GM12878 (cell line): ENCODE measurements around the gene NFE2L3. TPM values are rescaled to one million over a fixed set of nuclear protein-coding genes. Genes with fewer than 3 reads are reported as not detected.
A peak's percentile ranks its signal among the peaks of the same experiment; 100 is the strongest.

Source experiments
- ATAC-seq: fragments of 200-7000 bp; cut with Tn5 transposase; 3 replicates; pipeline ENCODE4 v1.9.1; 2020; ENCODE audit warnings: mild to moderate bottlenecking, moderate library complexity
- BruUV-seq: library from RNA; stranded (reverse); fragments of 400-500 nt; replicated peaks from 2 replicates; lab custom pipeline; 2021; lab: Mats Ljungman, UMichigan
- CTCF ChIA-PET: fragments of 300-600 bp; sonication (Branson Sonifier 250); formaldehyde crosslinking; extraction: SDS; loops from one replicate; lab custom pipeline; 2021; ENCODE audit warnings: inconsistent platforms; lab: Yijun Ruan, JAX
- POLR2A ChIA-PET: fragments of 350-600 bp; formaldehyde crosslinking; extraction: SDS; loops from one replicate; lab custom pipeline; 2021; ENCODE audit warnings: inconsistent platforms; lab: Charles Lee
- RAD21 ChIA-PET: fragments of 300-600 bp; sonication (Branson Sonifier 250); formaldehyde crosslinking; loops from one replicate; lab custom pipeline; 2023; ENCODE audit warnings: antibody characterized with exemption; ENCODE audit not compliant: unreplicated experiment; lab: Charles Lee
- SMC1A ChIA-PET: fragments of 300-600 bp; sonication (Branson Sonifier 250); formaldehyde crosslinking; loops from one replicate; lab custom pipeline; 2023; ENCODE audit not compliant: unreplicated experiment, uncharacterized antibody; lab: Charles Lee
- DNase-seq: peaks from one replicate; pipeline ENCODE4 v3.0.0-alpha.2; 2011; ENCODE audit warnings: low read depth, low spot score
- FAIRE-seq: peaks from 3 replicates; lab custom pipeline; 2011; peaks lifted over from hg19 to GRCh38; lab: Jason Lieb, UNC
- H2AFZ ChIP-seq: 2 replicates; pipeline ENCODE4 v1.6.0; 2011; ENCODE audit warnings: low read depth, low read length, control low read depth; ENCODE audit not compliant: control insufficient read depth
- H3K27ac ChIP-seq: 2 replicates; pipeline ENCODE4 v1.5.1; 2011; ENCODE audit warnings: control low read depth; ENCODE audit not compliant: control insufficient read depth, insufficient read depth
- H3K27me3 ChIP-seq, 2 experiments: replicated peaks in 1 of 2; 2 replicates each; pipeline versions ENCODE4 v1.6.0 to v1.6.1; 2011; ENCODE audit warnings: low read length in 1 of 2; ENCODE audit not compliant: control insufficient read depth in 2 of 2, insufficient read depth in 2 of 2
- H3K36me3 ChIP-seq, 2 experiments: 2 replicates each; pipeline ENCODE4 v1.5.1; 2011; ENCODE audit warnings: low read length in 1 of 2; ENCODE audit not compliant: control insufficient read depth in 2 of 2, insufficient read depth in 2 of 2
- H3K4me1 ChIP-seq: 2 replicates; pipeline ENCODE4 v1.6.1; 2011; ENCODE audit warnings: mild to moderate bottlenecking, low read length, moderate library complexity, mixed read lengths; ENCODE audit not compliant: control insufficient read depth, insufficient read depth
- H3K4me2 ChIP-seq: 2 replicates; pipeline ENCODE4 v1.6.0; 2011; ENCODE audit warnings: control low read depth; ENCODE audit not compliant: control insufficient read depth, insufficient read depth
- H3K4me3 ChIP-seq: fragments of 200-600 bp; sonication (generic); 2 replicates; pipeline ENCODE4 v1.5.1; 2016
- H3K79me2 ChIP-seq: 2 replicates; pipeline ENCODE4 v1.6.0; 2011; ENCODE audit warnings: low read length; ENCODE audit not compliant: control insufficient read depth, insufficient read depth
- H3K9ac ChIP-seq: 2 replicates; pipeline ENCODE4 v1.8.0; 2011; ENCODE audit warnings: low read length, control low read depth, mixed read lengths; ENCODE audit not compliant: control insufficient read depth, insufficient read depth
- H3K9me3 ChIP-seq: replicated peaks from 3 replicates; pipeline ENCODE4 v1.5.1; 2011; ENCODE audit warnings: mild to moderate bottlenecking, low read length; ENCODE audit not compliant: control insufficient read depth, insufficient read depth
- H4K20me1 ChIP-seq: 2 replicates; pipeline ENCODE4 v1.6.0; 2011; ENCODE audit not compliant: control insufficient read depth, insufficient read depth
- IKZF2 ChIP-seq, 2 experiments: fragments of 450-650 bp; IDR thresholded peaks; 2 replicates each; pipeline ENCODE4 v1.6.1; 2017; ENCODE audit warnings: mild to moderate bottlenecking in 2 of 2, moderate library complexity in 2 of 2
- NFIC ChIP-seq: IDR thresholded peaks from 2 replicates; pipeline ENCODE4 v1.6.1; 2012; ENCODE audit warnings: low read depth, mild to moderate bottlenecking, inconsistent platforms, low read length, moderate library complexity
- SMAD1 ChIP-seq: fragments of 450-650 bp; IDR thresholded peaks from 2 replicates; pipeline ENCODE4 v1.6.1; 2018; ENCODE audit warnings: mild to moderate bottlenecking, low read depth; ENCODE audit not compliant: partially characterized antibody
- ZBED1 ChIP-seq: IDR thresholded peaks from 2 replicates; pipeline ENCODE4 v1.6.1; 2016; ENCODE audit warnings: borderline replicate concordance
- ZNF274 ChIP-seq: IDR thresholded peaks from one replicate; pipeline ENCODE4 v1.8.0; 2011; ENCODE audit not compliant: insufficient read length, insufficient read depth
- WGBS: methylation state at CpG from one replicate; pipeline ENCODE4 v1.1.6; 2016; ENCODE audit warnings: low lambda C conversion rate; ENCODE audit not compliant: insufficient replicate concordance, insufficient coverage; ENCODE audit errors: missing lambda C conversion rate; 5-methylcytosine and 5-hydroxymethylcytosine counted together
- in situ Hi-C: fragments of 300-500 bp; cut with MboI; formaldehyde crosslinking; loops from 9 replicates; pipeline ENCODE4 v1.14.3; 2018; ENCODE audit warnings: mixed read lengths
- intact Hi-C: fragments of 100-400 bp; cut with micrococcal nuclease; formaldehyde crosslinking; loops from one replicate; pipeline ENCODE4 v1.14.2; 2022; ENCODE audit not compliant: unreplicated experiment
- polyA plus RNA-seq, 11 experiments: library from polyadenylated mRNA; depleted of rRNA in 4 of 11; unstranded in 6 of 11; stranded (reverse) in 5 of 11; fragments of >200 nt; fragmentation: Nextera tagmentation in 4 of 11; fragmentation: Illumina TruSeq in 1 of 11; extraction: Ambion mirVana in 4 of 11; extraction: Trizol in 1 of 11; gene quantifications; 1 replicate in 1 of 11; 2 replicates in 10 of 11; pipeline versions ENCODE4 v1.2.1 to v1.2.3, GENCODE V29; 2011 to 2016; ENCODE audit warnings: inconsistent platforms in 2 of 11, missing spikeins in 2 of 11, low read depth in 1 of 11
- total RNA-seq, 4 experiments: library from RNA; depleted of rRNA in 3 of 4; stranded (reverse); fragments of >200 nt in 3 of 4; fragmentation: Illumina TruSeq in 1 of 4; extraction: Trizol in 1 of 4; gene quantifications; 2 replicates each; pipeline versions ENCODE4 v1.2.1 to v1.2.3, GENCODE V29; 2013 to 2021
- TF ChIP-seq, protein P1 (sequence below): IDR thresholded peaks from 2 replicates; pipeline ENCODE4 v1.6.1; 2011; ENCODE audit warnings: low read depth, mild to moderate bottlenecking, low read length, moderate library complexity, borderline replicate concordance; ENCODE audit errors: extremely low read depth
- TF ChIP-seq, protein P2 (sequence below): IDR thresholded peaks from 2 replicates; pipeline ENCODE4 v1.6.1; 2012; ENCODE audit warnings: mild to moderate bottlenecking, low read depth, low read length
- TF ChIP-seq, protein P3 (sequence below): IDR thresholded peaks from 2 replicates; pipeline ENCODE4 v1.6.1; 2012; ENCODE audit warnings: improper control_type of control experiment, low read depth, low read length; ENCODE audit not compliant: insufficient replicate concordance

The NFE2L3 gene
- total and polyA plus RNA-seq, 10 of the 15 experiments (the other 5 are each of a cell fraction or from before 2014, with no cell fraction given): 4.4 to 34.9 (median 13.0) TPM

DNA sequence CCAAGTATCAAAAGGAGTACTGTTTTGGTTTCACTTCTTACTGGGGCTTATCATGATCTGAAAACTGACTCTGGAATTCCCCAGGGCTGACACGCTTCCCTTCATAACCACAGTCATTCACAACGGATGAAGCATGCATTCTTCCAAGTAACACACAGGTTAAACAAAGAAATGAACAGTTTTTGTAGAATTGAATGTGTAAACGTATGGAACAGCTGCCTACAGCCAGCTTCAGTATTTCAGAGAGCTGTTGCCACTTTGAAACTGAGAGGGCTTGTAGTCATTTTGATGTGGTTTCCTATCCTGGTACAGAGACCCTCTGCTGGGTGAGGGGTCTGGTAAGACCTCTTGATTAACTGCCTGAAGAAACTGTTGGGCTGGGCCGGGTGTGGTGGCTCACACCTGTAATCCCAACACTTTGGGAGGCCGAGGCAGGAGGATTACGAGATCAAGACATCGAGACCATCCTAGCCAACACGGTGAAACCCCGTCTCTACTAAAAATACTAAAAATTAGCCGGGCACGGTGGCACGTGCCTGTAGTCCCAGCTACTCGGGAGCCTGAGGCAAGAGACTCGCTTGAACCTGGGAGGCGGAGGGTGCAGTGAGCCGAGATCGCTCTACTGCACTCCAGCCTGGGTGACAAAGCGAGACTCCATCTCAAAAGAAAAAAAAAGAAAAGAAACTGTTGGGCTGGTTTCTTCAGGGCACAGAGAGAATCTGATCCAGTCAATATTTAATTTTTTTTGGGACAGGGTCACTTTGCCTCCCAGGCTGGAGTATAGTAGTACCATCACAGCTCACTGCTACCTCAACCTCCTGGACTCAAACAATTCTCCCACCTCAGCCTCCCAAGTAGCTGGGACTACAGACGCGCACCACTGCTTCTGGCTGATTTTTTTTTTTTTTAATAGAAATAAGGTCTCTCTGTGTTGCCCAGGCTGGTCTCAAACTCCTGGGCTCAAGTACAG is 4.7 kb downstream of the NFE2L3 start (continued):
- TF ChIP-seq ZNF274: no peak
- TF ChIP-seq ZBED1: peak; percentile 54; the same call in 1 of the 2 replicates
- TF ChIP-seq NFIC: peak; percentile 83

DNA sequence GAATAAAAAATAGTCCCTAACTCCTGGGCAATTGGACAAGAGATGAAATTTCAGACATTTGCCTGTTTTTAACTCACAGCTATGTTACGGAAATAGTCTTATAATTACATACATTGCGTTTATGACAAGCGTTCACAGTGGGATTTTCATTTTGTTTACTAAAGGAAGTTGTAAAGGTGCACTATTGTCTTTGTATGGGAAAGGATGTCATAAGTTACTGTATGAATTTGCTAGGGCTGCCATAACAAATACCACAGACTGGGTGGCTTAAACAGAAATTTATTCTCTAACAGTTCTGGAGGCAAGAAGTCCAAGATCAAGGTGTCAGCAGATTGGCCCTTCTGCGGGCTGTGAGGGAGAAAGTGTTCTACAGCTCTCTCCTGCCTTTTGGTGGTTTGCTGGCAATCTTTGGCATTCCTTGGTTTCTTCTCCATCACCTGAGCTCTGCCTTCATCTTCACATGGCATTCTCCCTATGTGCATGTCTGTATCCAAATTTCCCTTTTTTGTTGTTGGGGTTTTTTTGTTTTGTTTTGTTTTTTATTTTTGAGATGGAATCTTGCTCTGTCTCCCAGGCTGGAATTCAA is 5.6 kb downstream of the NFE2L3 start:
- peaks cover 43% of the 10 kb centered on the region for H3K4me1 ChIP-seq
- POLR2A ChIA-PET: interaction anchor here (0.7 to 10.1 kb wide), 7 partner anchors 9 to 73 kb away, joined by 3 to 206 read pairs (median 3); partner anchors contain the start of genes CBX3 and HNRNPA2B1
- H3K9ac ChIP-seq: peak overlapping the region; percentile 70
- in situ Hi-C loops (no loop called here), intact Hi-C loops (loop anchor here (2.0 to 5.0 kb wide), 2 partner anchors 31 to 190 kb away; no protein-coding TSS in a partner anchor)
- CTCF ChIA-PET: interaction anchor here (0.7 to 5.6 kb wide), 12 partner anchors 9 to 212 kb away, joined by 3 to 104 read pairs (median 4); partner anchors contain the start of genes HNRNPA2B1 and SNX10
- no peaks in the 10 kb centered on the region for H3K9me3 ChIP-seq
- H3K79me2 ChIP-seq: peaks cover 93% of the 10 kb centered on the region
- peak overlapping the region; percentile 88 for H3K27ac ChIP-seq
- no TSS peak for BruUV-seq
- FAIRE-seq (no peak), ATAC-seq (no peak), DNase-seq (no peak)
- WGBS: 75% methylated on average over 4 of the region's 4 CpGs
- H2AFZ ChIP-seq: no peak overlapping the region
- TF ChIP-seq, protein P1, sequence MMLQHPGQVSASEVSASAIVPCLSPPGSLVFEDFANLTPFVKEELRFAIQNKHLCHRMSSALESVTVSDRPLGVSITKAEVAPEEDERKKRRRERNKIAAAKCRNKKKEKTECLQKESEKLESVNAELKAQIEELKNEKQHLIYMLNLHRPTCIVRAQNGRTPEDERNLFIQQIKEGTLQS: no peak
- TF ChIP-seq, protein P2, sequence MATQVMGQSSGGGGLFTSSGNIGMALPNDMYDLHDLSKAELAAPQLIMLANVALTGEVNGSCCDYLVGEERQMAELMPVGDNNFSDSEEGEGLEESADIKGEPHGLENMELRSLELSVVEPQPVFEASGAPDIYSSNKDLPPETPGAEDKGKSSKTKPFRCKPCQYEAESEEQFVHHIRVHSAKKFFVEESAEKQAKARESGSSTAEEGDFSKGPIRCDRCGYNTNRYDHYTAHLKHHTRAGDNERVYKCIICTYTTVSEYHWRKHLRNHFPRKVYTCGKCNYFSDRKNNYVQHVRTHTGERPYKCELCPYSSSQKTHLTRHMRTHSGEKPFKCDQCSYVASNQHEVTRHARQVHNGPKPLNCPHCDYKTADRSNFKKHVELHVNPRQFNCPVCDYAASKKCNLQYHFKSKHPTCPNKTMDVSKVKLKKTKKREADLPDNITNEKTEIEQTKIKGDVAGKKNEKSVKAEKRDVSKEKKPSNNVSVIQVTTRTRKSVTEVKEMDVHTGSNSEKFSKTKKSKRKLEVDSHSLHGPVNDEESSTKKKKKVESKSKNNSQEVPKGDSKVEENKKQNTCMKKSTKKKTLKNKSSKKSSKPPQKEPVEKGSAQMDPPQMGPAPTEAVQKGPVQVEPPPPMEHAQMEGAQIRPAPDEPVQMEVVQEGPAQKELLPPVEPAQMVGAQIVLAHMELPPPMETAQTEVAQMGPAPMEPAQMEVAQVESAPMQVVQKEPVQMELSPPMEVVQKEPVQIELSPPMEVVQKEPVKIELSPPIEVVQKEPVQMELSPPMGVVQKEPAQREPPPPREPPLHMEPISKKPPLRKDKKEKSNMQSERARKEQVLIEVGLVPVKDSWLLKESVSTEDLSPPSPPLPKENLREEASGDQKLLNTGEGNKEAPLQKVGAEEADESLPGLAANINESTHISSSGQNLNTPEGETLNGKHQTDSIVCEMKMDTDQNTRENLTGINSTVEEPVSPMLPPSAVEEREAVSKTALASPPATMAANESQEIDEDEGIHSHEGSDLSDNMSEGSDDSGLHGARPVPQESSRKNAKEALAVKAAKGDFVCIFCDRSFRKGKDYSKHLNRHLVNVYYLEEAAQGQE: no peak
- 0 out of 4 replicates have a peak, but pooled peaks of 1 of the 2 experiments have one; percentile 10 for TF ChIP-seq IKZF2 (IDR thresholded peaks at IDR 0.05)
- TF ChIP-seq, protein P3, sequence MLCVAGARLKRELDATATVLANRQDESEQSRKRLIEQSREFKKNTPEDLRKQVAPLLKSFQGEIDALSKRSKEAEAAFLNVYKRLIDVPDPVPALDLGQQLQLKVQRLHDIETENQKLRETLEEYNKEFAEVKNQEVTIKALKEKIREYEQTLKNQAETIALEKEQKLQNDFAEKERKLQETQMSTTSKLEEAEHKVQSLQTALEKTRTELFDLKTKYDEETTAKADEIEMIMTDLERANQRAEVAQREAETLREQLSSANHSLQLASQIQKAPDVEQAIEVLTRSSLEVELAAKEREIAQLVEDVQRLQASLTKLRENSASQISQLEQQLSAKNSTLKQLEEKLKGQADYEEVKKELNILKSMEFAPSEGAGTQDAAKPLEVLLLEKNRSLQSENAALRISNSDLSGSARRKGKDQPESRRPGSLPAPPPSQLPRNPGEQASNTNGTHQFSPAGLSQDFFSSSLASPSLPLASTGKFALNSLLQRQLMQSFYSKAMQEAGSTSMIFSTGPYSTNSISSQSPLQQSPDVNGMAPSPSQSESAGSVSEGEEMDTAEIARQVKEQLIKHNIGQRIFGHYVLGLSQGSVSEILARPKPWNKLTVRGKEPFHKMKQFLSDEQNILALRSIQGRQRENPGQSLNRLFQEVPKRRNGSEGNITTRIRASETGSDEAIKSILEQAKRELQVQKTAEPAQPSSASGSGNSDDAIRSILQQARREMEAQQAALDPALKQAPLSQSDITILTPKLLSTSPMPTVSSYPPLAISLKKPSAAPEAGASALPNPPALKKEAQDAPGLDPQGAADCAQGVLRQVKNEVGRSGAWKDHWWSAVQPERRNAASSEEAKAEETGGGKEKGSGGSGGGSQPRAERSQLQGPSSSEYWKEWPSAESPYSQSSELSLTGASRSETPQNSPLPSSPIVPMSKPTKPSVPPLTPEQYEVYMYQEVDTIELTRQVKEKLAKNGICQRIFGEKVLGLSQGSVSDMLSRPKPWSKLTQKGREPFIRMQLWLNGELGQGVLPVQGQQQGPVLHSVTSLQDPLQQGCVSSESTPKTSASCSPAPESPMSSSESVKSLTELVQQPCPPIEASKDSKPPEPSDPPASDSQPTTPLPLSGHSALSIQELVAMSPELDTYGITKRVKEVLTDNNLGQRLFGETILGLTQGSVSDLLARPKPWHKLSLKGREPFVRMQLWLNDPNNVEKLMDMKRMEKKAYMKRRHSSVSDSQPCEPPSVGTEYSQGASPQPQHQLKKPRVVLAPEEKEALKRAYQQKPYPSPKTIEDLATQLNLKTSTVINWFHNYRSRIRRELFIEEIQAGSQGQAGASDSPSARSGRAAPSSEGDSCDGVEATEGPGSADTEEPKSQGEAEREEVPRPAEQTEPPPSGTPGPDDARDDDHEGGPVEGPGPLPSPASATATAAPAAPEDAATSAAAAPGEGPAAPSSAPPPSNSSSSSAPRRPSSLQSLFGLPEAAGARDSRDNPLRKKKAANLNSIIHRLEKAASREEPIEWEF: no peak
- no peak for TF ChIP-seq SMAD1
- H3K4me2 ChIP-seq: peak overlapping the region; percentile 98
- no peaks in the 10 kb centered on the region; a peak in 1 of 4 replicates for H3K36me3 ChIP-seq
- SMC1A ChIA-PET: interaction anchor here (1.0 to 9.3 kb wide), 13 partner anchors 9 to 510 kb away, joined by 3 to 198 read pairs (median 4); partner anchors contain the start of genes CBX3 and HNRNPA2B1
- no peaks in the 10 kb centered on the region for H3K27me3 ChIP-seq
- RAD21 ChIA-PET: interaction anchor here (0.8 to 9.0 kb wide), 6 partner anchors 9 to 265 kb away, joined by 3 to 164 read pairs (median 3); partner anchors contain the start of genes CBX3 and HNRNPA2B1
- H3K4me3 ChIP-seq: peak overlapping the region; percentile 55
- no peaks in the 10 kb centered on the region; the same call in 1 of the 2 replicates for H4K20me1 ChIP-seq
